WTC11 (cell line): ENCODE results near the gene ETS2. TPM values are rescaled to one million over a fixed set of nuclear protein-coding genes. Genes with fewer than 3 reads are reported as not detected.

Source experiments
- ATAC-seq: fragments of 200-7000 bp; cut with Tn5 transposase; 2 replicates; pipeline ENCODE4 v1.10.0; 2021; ENCODE audit warnings: mild to moderate bottlenecking, moderate library complexity
- CTCF ChIA-PET: fragments of 300-600 bp; sonication (Branson Sonifier 250); formaldehyde crosslinking; loops from one replicate; lab custom pipeline; 2021; ENCODE audit warnings: antibody characterized with exemption; lab: Charles Lee
- POLR2A ChIA-PET: fragments of 350-600 bp; sonication (Branson Sonifier 250); formaldehyde crosslinking; loops from one replicate; lab custom pipeline; 2021; ENCODE audit warnings: antibody characterized with exemption; lab: Charles Lee
- DNase-seq: peaks from one replicate; pipeline ENCODE4 v3.0.0; 2021; ENCODE audit warnings: low spot score
- H3K27ac Mint-ChIP-seq: 2 replicates; pipeline ENCODE4 v1.8.0; 2021; ENCODE audit warnings: mixed read lengths
- H3K27me3 Mint-ChIP-seq: 2 replicates; pipeline ENCODE4 v1.8.0; 2021; ENCODE audit warnings: low read depth, mild to moderate bottlenecking, moderate library complexity, mixed read lengths
- H3K36me3 Mint-ChIP-seq: 2 replicates; pipeline ENCODE4 v1.8.0; 2021; ENCODE audit warnings: mixed read lengths
- H3K4me1 Mint-ChIP-seq: 2 replicates; pipeline ENCODE4 v1.8.0; 2022; ENCODE audit warnings: mixed read lengths
- H3K4me3 Mint-ChIP-seq: 2 replicates; pipeline ENCODE4 v1.8.0; 2021; ENCODE audit warnings: mild to moderate bottlenecking, moderate library complexity, mixed read lengths
- H3K9me3 Mint-ChIP-seq: 2 replicates; pipeline ENCODE4 v1.8.0; 2021; ENCODE audit warnings: mixed read lengths
- CBFB ChIP-seq: sonication (generic); formaldehyde crosslinking; IDR thresholded peaks from 2 replicates; pipeline ENCODE4 v1.8.1; 2022; ENCODE audit warnings: mild to moderate bottlenecking, low read depth, missing genetic modification reagents
- ETV6 ChIP-seq: sonication (generic); formaldehyde crosslinking; IDR thresholded peaks from 2 replicates; pipeline ENCODE4 v1.8.1; 2022; ENCODE audit warnings: mild to moderate bottlenecking, missing genetic modification reagents
- FOXP1 ChIP-seq: sonication (generic); formaldehyde crosslinking; IDR thresholded peaks from 2 replicates; pipeline ENCODE4 v1.8.0; 2022; ENCODE audit warnings: missing genetic modification reagents, mild to moderate bottlenecking, moderate library complexity, borderline replicate concordance
- GABPB1 ChIP-seq: sonication (generic); formaldehyde crosslinking; IDR thresholded peaks from 2 replicates; pipeline ENCODE4 v1.8.1; 2023; ENCODE audit warnings: mild to moderate bottlenecking, missing genetic modification reagents
- IRF2 ChIP-seq: sonication (generic); formaldehyde crosslinking; IDR thresholded peaks from 2 replicates; pipeline ENCODE4 v1.8.0; 2022; ENCODE audit warnings: low read depth, missing genetic modification reagents, borderline replicate concordance
- NFYB ChIP-seq: sonication (generic); formaldehyde crosslinking; conservative IDR thresholded peaks from 2 replicates; pipeline ENCODE4 v1.8.0; 2022; ENCODE audit warnings: low read depth, missing genetic modification reagents
- RORB ChIP-seq: fragments of 250-450 bp; sonication (Bioruptor Pico); IDR thresholded peaks from 2 replicates; pipeline ENCODE4 v1.9.0; 2021; ENCODE audit warnings: mild to moderate bottlenecking
- SMAD3 ChIP-seq: sonication (generic); formaldehyde crosslinking; IDR thresholded peaks from 2 replicates; pipeline ENCODE4 v1.8.0; 2022; ENCODE audit warnings: missing genetic modification reagents, mild to moderate bottlenecking, borderline replicate concordance
- TEAD4 ChIP-seq: sonication (generic); formaldehyde crosslinking; IDR thresholded peaks from 2 replicates; pipeline ENCODE4 v1.8.0; 2022; ENCODE audit warnings: mild to moderate bottlenecking, missing genetic modification reagents
- ZBTB21 ChIP-seq: sonication (generic); formaldehyde crosslinking; IDR thresholded peaks from 2 replicates; pipeline ENCODE4 v1.8.1; 2023; ENCODE audit warnings: mild to moderate bottlenecking, missing genetic modification reagents, borderline replicate concordance
- ZNF138 ChIP-seq: sonication (generic); formaldehyde crosslinking; conservative IDR thresholded peaks from 2 replicates; pipeline ENCODE4 v1.8.1; 2022; ENCODE audit warnings: mild to moderate bottlenecking, moderate library complexity, missing genetic modification reagents
- ZNF232 ChIP-seq: sonication (generic); formaldehyde crosslinking; IDR thresholded peaks from 2 replicates; pipeline ENCODE4 v1.8.0; 2022; ENCODE audit warnings: mild to moderate bottlenecking, missing genetic modification reagents
- total RNA-seq: library from RNA; stranded (reverse); gene quantifications from 3 replicates; pipeline ENCODE4 v1.2.3, GENCODE V29; 2021
- TF ChIP-seq, protein P1 (sequence below): sonication (generic); formaldehyde crosslinking; IDR thresholded peaks from 2 replicates; pipeline ENCODE4 v1.8.1; 2023; ENCODE audit warnings: mild to moderate bottlenecking, missing genetic modification reagents
- TF ChIP-seq, protein P2 (sequence below): sonication (generic); formaldehyde crosslinking; IDR thresholded peaks from 2 replicates; pipeline ENCODE4 v1.8.1; 2022; ENCODE audit warnings: mild to moderate bottlenecking, missing genetic modification reagents, moderate library complexity, borderline replicate concordance
- TF ChIP-seq, protein P3 (sequence below): sonication (generic); formaldehyde crosslinking; IDR thresholded peaks from 2 replicates; pipeline ENCODE4 v1.8.0; 2022; ENCODE audit warnings: mild to moderate bottlenecking, missing genetic modification reagents
- TF ChIP-seq, protein P4 (sequence below): fragments of 200-600 bp; IDR thresholded peaks from 2 replicates; pipeline ENCODE4 v1.8.0; 2022; ENCODE audit warnings: antibody characterized with exemption
- TF ChIP-seq, protein P5 (sequence below): sonication (generic); formaldehyde crosslinking; IDR thresholded peaks from 2 replicates; pipeline ENCODE4 v1.8.1; 2023; ENCODE audit warnings: mild to moderate bottlenecking, missing genetic modification reagents, moderate library complexity
- TF ChIP-seq, protein P6 (sequence below): sonication (generic); formaldehyde crosslinking; IDR thresholded peaks from 2 replicates; pipeline ENCODE4 v1.8.1; 2022; ENCODE audit warnings: mild to moderate bottlenecking, moderate library complexity, missing genetic modification reagents
- TF ChIP-seq, protein P7 (sequence below): fragments of 250-450 bp; sonication (Bioruptor Pico); IDR thresholded peaks from 2 replicates; pipeline ENCODE4 v2.1.2; 2022; ENCODE audit warnings: mild to moderate bottlenecking, moderate library complexity

The ETS2 gene
- total RNA-seq, 1 experiment from 2014 or later: 56.4 TPM

DNA sequence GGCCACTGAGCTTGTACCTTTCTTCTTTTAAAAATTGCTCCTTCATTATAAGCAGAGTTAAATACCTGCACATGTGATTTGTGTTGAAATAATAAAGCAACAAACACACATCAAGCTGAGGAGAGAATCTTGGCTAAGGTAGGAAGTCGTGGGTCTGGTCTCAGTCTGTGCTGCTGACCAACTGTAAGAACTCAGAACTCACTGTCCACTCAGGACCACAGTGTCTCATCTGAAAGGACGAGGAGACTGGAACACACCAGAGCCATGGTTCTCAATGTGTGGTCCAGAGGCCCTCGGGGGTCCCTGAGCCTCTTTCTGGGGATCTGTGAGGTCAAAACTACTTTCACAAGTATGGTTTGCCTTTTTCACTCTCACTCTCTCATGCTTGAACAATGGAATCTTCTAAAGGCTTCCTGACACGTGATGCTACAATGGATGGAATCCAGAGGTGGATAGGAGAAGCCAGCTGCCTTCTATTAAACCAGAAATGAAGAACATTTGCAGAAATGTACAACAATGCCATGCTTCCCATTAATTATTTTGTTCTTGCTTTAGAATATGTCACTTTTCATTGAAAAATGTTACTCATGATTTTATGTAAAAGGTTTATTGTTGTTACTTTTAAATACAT lies 17.3 kb upstream of the ETS2 start:
- DNase-seq: no peak
- no peaks in the 10 kb centered on the region for H3K27me3 Mint-ChIP-seq
- ChIA-PET CTCF (interaction anchor here (0.6 to 1.4 kb wide), 3 partner anchors 8 to 339 kb away, joined by 3 to 7 read pairs (median 3); no protein-coding TSS in a partner anchor), POLR2A (no interaction called here)
- H3K4me1 Mint-ChIP-seq: peaks cover 27% of the 10 kb centered on the region
- no peak for ATAC-seq
- H3K36me3 Mint-ChIP-seq: no peaks in the 10 kb centered on the region
- no peaks in the 10 kb centered on the region for H3K9me3 Mint-ChIP-seq
- TF ChIP-seq GABPB1 (CRISPR knock-in tag) (no peak), ZNF232 (CRISPR knock-in tag) (no peak), RORB (no peak), ETV6 (CRISPR knock-in tag) (no peak), ZNF138 (CRISPR knock-in tag) (no peak), NFYB (CRISPR knock-in tag) (no peak), CBFB (no peak), ZBTB21 (CRISPR knock-in tag) (no peak), SMAD3 (CRISPR knock-in tag) (no peak), FOXP1 (CRISPR knock-in tag) (no peak), IRF2 (CRISPR knock-in tag) (no peak), TEAD4 (CRISPR knock-in tag) (no peak)
- TF ChIP-seq, protein P1, sequence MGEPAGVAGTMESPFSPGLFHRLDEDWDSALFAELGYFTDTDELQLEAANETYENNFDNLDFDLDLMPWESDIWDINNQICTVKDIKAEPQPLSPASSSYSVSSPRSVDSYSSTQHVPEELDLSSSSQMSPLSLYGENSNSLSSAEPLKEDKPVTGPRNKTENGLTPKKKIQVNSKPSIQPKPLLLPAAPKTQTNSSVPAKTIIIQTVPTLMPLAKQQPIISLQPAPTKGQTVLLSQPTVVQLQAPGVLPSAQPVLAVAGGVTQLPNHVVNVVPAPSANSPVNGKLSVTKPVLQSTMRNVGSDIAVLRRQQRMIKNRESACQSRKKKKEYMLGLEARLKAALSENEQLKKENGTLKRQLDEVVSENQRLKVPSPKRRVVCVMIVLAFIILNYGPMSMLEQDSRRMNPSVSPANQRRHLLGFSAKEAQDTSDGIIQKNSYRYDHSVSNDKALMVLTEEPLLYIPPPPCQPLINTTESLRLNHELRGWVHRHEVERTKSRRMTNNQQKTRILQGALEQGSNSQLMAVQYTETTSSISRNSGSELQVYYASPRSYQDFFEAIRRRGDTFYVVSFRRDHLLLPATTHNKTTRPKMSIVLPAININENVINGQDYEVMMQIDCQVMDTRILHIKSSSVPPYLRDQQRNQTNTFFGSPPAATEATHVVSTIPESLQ: no peak
- TF ChIP-seq, protein P2, sequence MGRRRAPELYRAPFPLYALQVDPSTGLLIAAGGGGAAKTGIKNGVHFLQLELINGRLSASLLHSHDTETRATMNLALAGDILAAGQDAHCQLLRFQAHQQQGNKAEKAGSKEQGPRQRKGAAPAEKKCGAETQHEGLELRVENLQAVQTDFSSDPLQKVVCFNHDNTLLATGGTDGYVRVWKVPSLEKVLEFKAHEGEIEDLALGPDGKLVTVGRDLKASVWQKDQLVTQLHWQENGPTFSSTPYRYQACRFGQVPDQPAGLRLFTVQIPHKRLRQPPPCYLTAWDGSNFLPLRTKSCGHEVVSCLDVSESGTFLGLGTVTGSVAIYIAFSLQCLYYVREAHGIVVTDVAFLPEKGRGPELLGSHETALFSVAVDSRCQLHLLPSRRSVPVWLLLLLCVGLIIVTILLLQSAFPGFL (CRISPR knock-in tag): no peak
- TF ChIP-seq, protein P3, sequence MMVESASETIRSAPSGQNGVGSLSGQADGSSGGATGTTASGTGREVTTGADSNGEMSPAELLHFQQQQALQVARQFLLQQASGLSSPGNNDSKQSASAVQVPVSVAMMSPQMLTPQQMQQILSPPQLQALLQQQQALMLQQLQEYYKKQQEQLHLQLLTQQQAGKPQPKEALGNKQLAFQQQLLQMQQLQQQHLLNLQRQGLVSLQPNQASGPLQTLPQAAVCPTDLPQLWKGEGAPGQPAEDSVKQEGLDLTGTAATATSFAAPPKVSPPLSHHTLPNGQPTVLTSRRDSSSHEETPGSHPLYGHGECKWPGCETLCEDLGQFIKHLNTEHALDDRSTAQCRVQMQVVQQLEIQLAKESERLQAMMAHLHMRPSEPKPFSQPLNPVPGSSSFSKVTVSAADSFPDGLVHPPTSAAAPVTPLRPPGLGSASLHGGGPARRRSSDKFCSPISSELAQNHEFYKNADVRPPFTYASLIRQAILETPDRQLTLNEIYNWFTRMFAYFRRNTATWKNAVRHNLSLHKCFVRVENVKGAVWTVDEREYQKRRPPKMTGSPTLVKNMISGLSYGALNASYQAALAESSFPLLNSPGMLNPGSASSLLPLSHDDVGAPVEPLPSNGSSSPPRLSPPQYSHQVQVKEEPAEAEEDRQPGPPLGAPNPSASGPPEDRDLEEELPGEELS (CRISPR knock-in tag): no peak
- TF ChIP-seq, protein P4, sequence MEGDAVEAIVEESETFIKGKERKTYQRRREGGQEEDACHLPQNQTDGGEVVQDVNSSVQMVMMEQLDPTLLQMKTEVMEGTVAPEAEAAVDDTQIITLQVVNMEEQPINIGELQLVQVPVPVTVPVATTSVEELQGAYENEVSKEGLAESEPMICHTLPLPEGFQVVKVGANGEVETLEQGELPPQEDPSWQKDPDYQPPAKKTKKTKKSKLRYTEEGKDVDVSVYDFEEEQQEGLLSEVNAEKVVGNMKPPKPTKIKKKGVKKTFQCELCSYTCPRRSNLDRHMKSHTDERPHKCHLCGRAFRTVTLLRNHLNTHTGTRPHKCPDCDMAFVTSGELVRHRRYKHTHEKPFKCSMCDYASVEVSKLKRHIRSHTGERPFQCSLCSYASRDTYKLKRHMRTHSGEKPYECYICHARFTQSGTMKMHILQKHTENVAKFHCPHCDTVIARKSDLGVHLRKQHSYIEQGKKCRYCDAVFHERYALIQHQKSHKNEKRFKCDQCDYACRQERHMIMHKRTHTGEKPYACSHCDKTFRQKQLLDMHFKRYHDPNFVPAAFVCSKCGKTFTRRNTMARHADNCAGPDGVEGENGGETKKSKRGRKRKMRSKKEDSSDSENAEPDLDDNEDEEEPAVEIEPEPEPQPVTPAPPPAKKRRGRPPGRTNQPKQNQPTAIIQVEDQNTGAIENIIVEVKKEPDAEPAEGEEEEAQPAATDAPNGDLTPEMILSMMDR: no peak
- TF ChIP-seq, protein P5, sequence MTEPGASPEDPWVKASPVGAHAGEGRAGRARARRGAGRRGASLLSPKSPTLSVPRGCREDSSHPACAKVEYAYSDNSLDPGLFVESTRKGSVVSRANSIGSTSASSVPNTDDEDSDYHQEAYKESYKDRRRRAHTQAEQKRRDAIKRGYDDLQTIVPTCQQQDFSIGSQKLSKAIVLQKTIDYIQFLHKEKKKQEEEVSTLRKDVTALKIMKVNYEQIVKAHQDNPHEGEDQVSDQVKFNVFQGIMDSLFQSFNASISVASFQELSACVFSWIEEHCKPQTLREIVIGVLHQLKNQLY (CRISPR knock-in tag): no peak
- TF ChIP-seq, protein P6, sequence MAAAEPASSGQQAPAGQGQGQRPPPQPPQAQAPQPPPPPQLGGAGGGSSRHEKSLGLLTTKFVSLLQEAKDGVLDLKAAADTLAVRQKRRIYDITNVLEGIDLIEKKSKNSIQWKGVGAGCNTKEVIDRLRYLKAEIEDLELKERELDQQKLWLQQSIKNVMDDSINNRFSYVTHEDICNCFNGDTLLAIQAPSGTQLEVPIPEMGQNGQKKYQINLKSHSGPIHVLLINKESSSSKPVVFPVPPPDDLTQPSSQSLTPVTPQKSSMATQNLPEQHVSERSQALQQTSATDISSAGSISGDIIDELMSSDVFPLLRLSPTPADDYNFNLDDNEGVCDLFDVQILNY (CRISPR knock-in tag): no peak
- TF ChIP-seq, protein P7, sequence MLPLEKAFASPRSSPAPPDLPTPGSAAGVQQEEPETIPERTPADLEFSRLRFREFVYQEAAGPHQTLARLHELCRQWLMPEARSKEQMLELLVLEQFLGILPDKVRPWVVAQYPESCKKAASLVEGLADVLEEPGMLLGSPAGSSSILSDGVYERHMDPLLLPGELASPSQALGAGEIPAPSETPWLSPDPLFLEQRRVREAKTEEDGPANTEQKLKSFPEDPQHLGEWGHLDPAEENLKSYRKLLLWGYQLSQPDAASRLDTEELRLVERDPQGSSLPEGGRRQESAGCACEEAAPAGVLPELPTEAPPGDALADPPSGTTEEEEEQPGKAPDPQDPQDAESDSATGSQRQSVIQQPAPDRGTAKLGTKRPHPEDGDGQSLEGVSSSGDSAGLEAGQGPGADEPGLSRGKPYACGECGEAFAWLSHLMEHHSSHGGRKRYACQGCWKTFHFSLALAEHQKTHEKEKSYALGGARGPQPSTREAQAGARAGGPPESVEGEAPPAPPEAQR (CRISPR knock-in tag): no peak
- H3K27ac Mint-ChIP-seq: no peak overlapping the region
- H3K4me3 Mint-ChIP-seq: no peak overlapping the region
